GM23338 (cell line): ENCODE results near the gene PVR. TPM values are rescaled to one million over a fixed set of nuclear protein-coding genes. Genes with fewer than 3 reads are reported as not detected.

Experiments
- ATAC-seq: fragments of 200-7000 bp; cut with Tn5 transposase; 3 replicates; pipeline ENCODE4 v1.9.1; 2020
- DNase-seq: peaks from one replicate; pipeline ENCODE4 v3.0.0-alpha.2; 2015; ENCODE audit warnings: low spot score
- H2AFZ ChIP-seq: fragments of 200-600 bp; sonication (generic); 2 replicates; pipeline ENCODE4 v1.8.0; 2016; ENCODE audit warnings: antibody characterized with exemption, mild to moderate bottlenecking, moderate library complexity
- H3F3A ChIP-seq: fragments of 200-600 bp; sonication (generic); replicated peaks from 2 replicates; pipeline ENCODE4 v1.8.0; 2017; ENCODE audit warnings: antibody characterized with exemption, mixed run types, low read depth
- H3K27ac ChIP-seq: fragments of 200-600 bp; sonication (generic); 2 replicates; pipeline ENCODE4 v1.6.1; 2016; ENCODE audit warnings: low read depth
- H3K27me3 ChIP-seq: fragments of 200-600 bp; sonication (generic); 2 replicates; pipeline ENCODE4 v1.8.0; 2016; ENCODE audit warnings: mild to moderate bottlenecking, mixed run types, moderate library complexity; ENCODE audit not compliant: insufficient read depth
- H3K36me3 ChIP-seq: fragments of 200-600 bp; sonication (generic); 2 replicates; pipeline ENCODE4 v1.8.0; 2016; ENCODE audit warnings: mild to moderate bottlenecking; ENCODE audit not compliant: insufficient read depth
- H3K4me1 ChIP-seq: fragments of 200-600 bp; sonication (generic); 2 replicates; pipeline ENCODE4 v1.8.0; 2016; ENCODE audit warnings: mild to moderate bottlenecking, moderate library complexity; ENCODE audit not compliant: insufficient read depth
- H3K4me2 ChIP-seq: fragments of 200-600 bp; sonication (generic); 2 replicates; pipeline ENCODE4 v1.7.1; 2017; ENCODE audit warnings: mixed run types
- H3K4me3 ChIP-seq: fragments of 200-600 bp; sonication (generic); 2 replicates; pipeline ENCODE4 v1.6.1; 2016; ENCODE audit warnings: mixed run types
- H3K79me2 ChIP-seq: fragments of 200-600 bp; sonication (generic); replicated peaks from 2 replicates; pipeline ENCODE4 v1.8.0; 2017; ENCODE audit warnings: mild to moderate bottlenecking; ENCODE audit not compliant: insufficient read depth
- H3K9me2 ChIP-seq: fragments of 200-600 bp; sonication (generic); 2 replicates; pipeline ENCODE4 v1.8.0; 2017; ENCODE audit not compliant: insufficient read depth
- H4K20me1 ChIP-seq: fragments of 200-600 bp; sonication (generic); replicated peaks from 2 replicates; pipeline ENCODE4 v1.8.0; 2017; ENCODE audit warnings: mild to moderate bottlenecking; ENCODE audit not compliant: insufficient read depth
- H3K27ac Mint-ChIP-seq: 2 replicates; pipeline ENCODE4 v1.8.0; 2020; ENCODE audit warnings: inconsistent platforms, mild to moderate bottlenecking, moderate library complexity, mixed read lengths
- H3K27me3 Mint-ChIP-seq: 3 replicates; pipeline ENCODE4 v1.8.0; 2022; ENCODE audit warnings: low read depth, mild to moderate bottlenecking, moderate library complexity, mixed read lengths, inconsistent platforms; ENCODE audit not compliant: insufficient read depth, poor library complexity
- H3K36me3 Mint-ChIP-seq: 3 replicates; pipeline ENCODE4 v1.8.0; 2021; ENCODE audit warnings: low read depth, mild to moderate bottlenecking, inconsistent platforms, moderate library complexity, mixed read lengths
- H3K4me1 Mint-ChIP-seq: 3 replicates; pipeline ENCODE4 v1.8.0; 2020; ENCODE audit warnings: mild to moderate bottlenecking, inconsistent platforms, mixed read lengths
- H3K4me3 Mint-ChIP-seq: 3 replicates; pipeline ENCODE4 v1.8.0; 2021; ENCODE audit warnings: moderate library complexity, mild to moderate bottlenecking, inconsistent platforms, mixed read lengths
- H3K9me3 Mint-ChIP-seq: 3 replicates; pipeline ENCODE4 v1.8.0; 2020; ENCODE audit warnings: moderate library complexity, mild to moderate bottlenecking, inconsistent platforms, mixed read lengths
- EZH2 ChIP-seq: fragments of 200-600 bp; sonication (generic); IDR thresholded peaks from one replicate; pipeline ENCODE4 v1.8.0; 2017; ENCODE audit warnings: antibody characterized with exemption, mild to moderate bottlenecking, low read depth; ENCODE audit not compliant: unreplicated experiment
- EZH2phosphoT487 ChIP-seq: fragments of 200-600 bp; sonication (generic); IDR thresholded peaks from one replicate; pipeline ENCODE4 v1.8.1; 2018; ENCODE audit warnings: antibody characterized with exemption; ENCODE audit not compliant: unreplicated experiment
- JUNB ChIP-seq: IDR thresholded peaks from one replicate; pipeline ENCODE4 v1.6.1; 2016; ENCODE audit warnings: antibody characterized with exemption; ENCODE audit not compliant: unreplicated experiment
- ZNF114 ChIP-seq: fragments of 250-450 bp; sonication (Bioruptor Pico); IDR thresholded peaks from 2 replicates; pipeline ENCODE4 v1.5.0; 2020; ENCODE audit warnings: mild to moderate bottlenecking, moderate library complexity
- ZNF331 ChIP-seq: fragments of 250-450 bp; sonication (Bioruptor Pico); IDR thresholded peaks from 2 replicates; pipeline ENCODE4 v1.5.0; 2020; ENCODE audit warnings: low read depth, mild to moderate bottlenecking, moderate library complexity
- polyA plus RNA-seq: library from polyadenylated mRNA; unstranded; fragments of >200 nt; fragmentation: Nextera tagmentation; extraction: Ambion mirVana; gene quantifications from 2 replicates; pipeline ENCODE4 v1.2.1, GENCODE V29; 2016
- total RNA-seq: library from RNA; depleted of rRNA; stranded (reverse); fragments of >200 nt; shearing (Covaris generic); gene quantifications from 2 replicates; pipeline ENCODE4 v1.2.3, GENCODE V29; 2014
- TF ChIP-seq, protein P1 (sequence below): IDR thresholded peaks from 2 replicates; pipeline ENCODE4 v1.6.1; 2016; ENCODE audit warnings: antibody characterized with exemption

The PVR gene
- total and polyA plus RNA-seq, 2 experiments from 2014 or later, result 4.8 to 19.0 TPM

GRCh38 chr19:44641501-44642265 lies 2.0 kb upstream of the PVR start:
- TF ChIP-seq JUNB, result no peak
- TF ChIP-seq ZNF331, result no peak
- TF ChIP-seq, protein P1, sequence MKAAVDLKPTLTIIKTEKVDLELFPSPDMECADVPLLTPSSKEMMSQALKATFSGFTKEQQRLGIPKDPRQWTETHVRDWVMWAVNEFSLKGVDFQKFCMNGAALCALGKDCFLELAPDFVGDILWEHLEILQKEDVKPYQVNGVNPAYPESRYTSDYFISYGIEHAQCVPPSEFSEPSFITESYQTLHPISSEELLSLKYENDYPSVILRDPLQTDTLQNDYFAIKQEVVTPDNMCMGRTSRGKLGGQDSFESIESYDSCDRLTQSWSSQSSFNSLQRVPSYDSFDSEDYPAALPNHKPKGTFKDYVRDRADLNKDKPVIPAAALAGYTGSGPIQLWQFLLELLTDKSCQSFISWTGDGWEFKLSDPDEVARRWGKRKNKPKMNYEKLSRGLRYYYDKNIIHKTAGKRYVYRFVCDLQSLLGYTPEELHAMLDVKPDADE, result no peak
- TF ChIP-seq EZH2phosphoT487, result no peak
- no peak overlapping the region for H3K4me3 ChIP-seq
- H3K36me3 Mint-ChIP-seq, result peaks cover 6% of the 10 kb centered on the region; the same call in 1 of the 3 replicates
- peaks cover 11% of the 10 kb centered on the region for H3K27me3 Mint-ChIP-seq
- H4K20me1 ChIP-seq, result no peaks in the 10 kb centered on the region
- H3K27ac Mint-ChIP-seq, result no peak overlapping the region
- ATAC-seq, result no peak
- no peaks in the 10 kb centered on the region; the same call in 1 of the 2 replicates for H3F3A ChIP-seq
- peaks cover under 1% of the 10 kb centered on the region; the same call in 1 of the 3 replicates for H3K4me1 Mint-ChIP-seq
- H3K4me2 ChIP-seq, result no peak overlapping the region
- no peaks in the 10 kb centered on the region for H3K36me3 ChIP-seq
- no peaks in the 10 kb centered on the region; the same call in 2 of the 3 replicates for H3K9me3 Mint-ChIP-seq
- H2AFZ ChIP-seq, result no peak overlapping the region
- peaks cover 3% of the 10 kb centered on the region; the same call in 1 of the 2 replicates for H3K4me1 ChIP-seq
- DNase-seq, result no peak
- no peaks in the 10 kb centered on the region for H3K9me2 ChIP-seq
- H3K27ac ChIP-seq, result no peak overlapping the region
- peaks cover 15% of the 10 kb centered on the region for H3K27me3 ChIP-seq
- H3K4me3 Mint-ChIP-seq, result no peak overlapping the region
- peaks cover 11% of the 10 kb centered on the region for H3K79me2 ChIP-seq

DNA sequence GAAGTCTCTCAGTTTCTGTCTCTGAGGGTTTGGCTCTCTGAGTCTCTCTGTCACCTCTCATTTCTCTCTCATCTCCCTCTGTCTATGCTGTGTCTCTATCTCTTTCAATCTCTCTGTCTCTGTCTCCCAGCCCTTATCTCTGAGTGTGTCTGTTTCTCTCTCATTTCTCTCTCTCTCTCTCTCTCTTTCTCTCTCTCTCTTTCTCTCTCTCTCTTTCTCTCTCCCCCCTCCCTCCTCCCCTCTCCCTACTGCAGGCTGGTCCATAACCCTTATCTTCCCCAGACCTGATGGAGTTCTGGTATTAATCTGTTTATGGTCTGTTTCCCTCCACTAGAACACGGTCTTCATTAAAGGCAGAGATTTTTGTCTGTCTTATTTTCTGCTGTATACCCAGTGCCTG lies 1.3 kb upstream of the PVR start:
- H3K36me3 Mint-ChIP-seq, result peaks cover 8% of the 10 kb centered on the region; the same call in 1 of the 3 replicates
- peaks cover 3% of the 10 kb centered on the region; the same call in 1 of the 2 replicates for H3K4me1 ChIP-seq
- TF ChIP-seq ZNF331, result no peak
- TF ChIP-seq, protein P1, result no peak
- TF ChIP-seq ZNF114 (CRISPR knock-in tag), result no peak
- TF ChIP-seq EZH2, result no peak
- peaks cover 11% of the 10 kb centered on the region for H3K79me2 ChIP-seq
- H3K9me2 ChIP-seq, result no peaks in the 10 kb centered on the region
- no peaks in the 10 kb centered on the region for H3K36me3 ChIP-seq
- no peak overlapping the region for H3K4me3 Mint-ChIP-seq
- no peak overlapping the region for H2AFZ ChIP-seq
- H3K27ac ChIP-seq, result no peak overlapping the region
- H3K27me3 ChIP-seq, result peaks cover 15% of the 10 kb centered on the region
- no peaks in the 10 kb centered on the region; the same call in 2 of the 3 replicates for H3K9me3 Mint-ChIP-seq
- DNase-seq (no peak), ATAC-seq (no peak)
- peaks cover 11% of the 10 kb centered on the region for H3K27me3 Mint-ChIP-seq
- no peak overlapping the region for H3K27ac Mint-ChIP-seq
- H3F3A ChIP-seq, result no peaks in the 10 kb centered on the region; the same call in 1 of the 2 replicates
- no peaks in the 10 kb centered on the region for H4K20me1 ChIP-seq
- H3K4me3 ChIP-seq, result no peak overlapping the region
- H3K4me2 ChIP-seq, result no peak overlapping the region
- H3K4me1 Mint-ChIP-seq, result peaks cover 4% of the 10 kb centered on the region; the same call in 2 of the 3 replicates
